PC-3 (cell line): ENCODE results near the gene FAM83D. TPM values are rescaled to one million over a fixed set of nuclear protein-coding genes. Genes with fewer than 3 reads are reported as not detected.

Source experiments
- ATAC-seq: fragments of 200-7000 bp; cut with Tn5 transposase; 2 replicates; pipeline ENCODE4 v1.9.1; 2020; ENCODE audit warnings: mild to moderate bottlenecking, moderate library complexity
- BruUV-seq: library from RNA; stranded (reverse); fragments of 400-500 nt; replicated peaks from 2 replicates; lab custom pipeline; 2021; lab: Mats Ljungman, UMichigan
- CTCF ChIA-PET: fragments of 300-600 bp; sonication (Branson Sonifier 250); formaldehyde crosslinking; loops from one replicate; lab custom pipeline; 2022; ENCODE audit warnings: antibody characterized with exemption; lab: Charles Lee
- POLR2A ChIA-PET: fragments of 300-600 bp; sonication (Branson Sonifier 250); formaldehyde crosslinking; loops from one replicate; lab custom pipeline; 2022; ENCODE audit warnings: antibody characterized with exemption; ENCODE audit not compliant: unreplicated experiment; lab: Charles Lee
- DNase-seq: peaks from one replicate; pipeline ENCODE4 v3.0.0-alpha.2; 2015
- H2AFZ ChIP-seq: fragments of 300-600 bp; sonication (generic); 2 replicates; pipeline ENCODE4 v1.6.0; 2016; ENCODE audit warnings: antibody characterized with exemption, low read length
- H3F3A ChIP-seq: fragments of 300-600 bp; sonication (generic); one replicate; pipeline ENCODE4 v1.6.0; 2017; ENCODE audit warnings: antibody characterized with exemption, low read length, control low read depth, mild to moderate bottlenecking; ENCODE audit not compliant: unreplicated experiment
- H3K27ac ChIP-seq: fragments of 300-600 bp; sonication (generic); 2 replicates; pipeline ENCODE4 v1.5.1; 2016; ENCODE audit warnings: mild to moderate bottlenecking, low read length
- H3K27me3 ChIP-seq: fragments of 300-600 bp; sonication (generic); 2 replicates; pipeline ENCODE4 v1.6.1; 2016; ENCODE audit warnings: low read length, mixed read lengths
- H3K36me3 ChIP-seq: fragments of 300-600 bp; sonication (generic); 2 replicates; pipeline ENCODE4 v1.6.1; 2016; ENCODE audit warnings: low read depth, mixed run types, low read length, mixed read lengths
- H3K4me1 ChIP-seq: fragments of 300-600 bp; sonication (generic); 2 replicates; pipeline ENCODE4 v1.5.1; 2016; ENCODE audit warnings: low read length; ENCODE audit not compliant: insufficient read depth
- H3K4me2 ChIP-seq: fragments of 300-600 bp; sonication (generic); 2 replicates; pipeline ENCODE4 v1.6.0; 2016; ENCODE audit warnings: low read length
- H3K4me3 ChIP-seq: fragments of 300-600 bp; sonication (generic); 2 replicates; pipeline ENCODE4 v1.5.1; 2016; ENCODE audit warnings: mild to moderate bottlenecking, low read length, mixed read lengths
- H3K79me2 ChIP-seq: fragments of 300-600 bp; sonication (generic); 2 replicates; pipeline ENCODE4 v1.6.1; 2017; ENCODE audit warnings: low read length, mixed read lengths
- H3K9ac ChIP-seq: fragments of 300-600 bp; sonication (generic); 2 replicates; pipeline ENCODE4 v1.6.0; 2016; ENCODE audit warnings: mild to moderate bottlenecking, low read length
- H3K9me2 ChIP-seq: fragments of 300-600 bp; sonication (generic); replicated peaks from 2 replicates; pipeline ENCODE4 v1.6.1; 2016; ENCODE audit warnings: mixed run types, low read length, mixed read lengths
- H3K9me3 ChIP-seq: fragments of 300-600 bp; sonication (generic); 2 replicates; pipeline ENCODE4 v1.6.1; 2016; ENCODE audit warnings: low read length, mixed read lengths
- H4K20me1 ChIP-seq: fragments of 300-600 bp; sonication (generic); 2 replicates; pipeline ENCODE4 v1.6.1; 2016; ENCODE audit warnings: low read length, mixed read lengths
- CTCF ChIP-seq: fragments of 300-600 bp; sonication (generic); conservative IDR thresholded peaks from 2 replicates; pipeline ENCODE4 v1.5.1; 2017; ENCODE audit warnings: antibody characterized with exemption, low read depth, mild to moderate bottlenecking, low read length
- EZH2 ChIP-seq: fragments of 300-600 bp; sonication (generic); IDR thresholded peaks from one replicate; pipeline ENCODE4 v1.6.1; 2017; ENCODE audit warnings: antibody characterized with exemption, mild to moderate bottlenecking, low read length; ENCODE audit not compliant: unreplicated experiment
- EZH2phosphoT487 ChIP-seq: fragments of 300-600 bp; sonication (generic); IDR thresholded peaks from 2 replicates; pipeline ENCODE4 v1.6.1; 2018; ENCODE audit warnings: mild to moderate bottlenecking, antibody characterized with exemption, low read length, borderline replicate concordance
- intact Hi-C: fragments of 100-400 bp; cut with micrococcal nuclease; formaldehyde crosslinking; loops from 2 replicates; pipeline ENCODE4 v1.9.0; 2023
- total RNA-seq: library from RNA; depleted of rRNA; stranded (reverse); fragments of >200 nt; gene quantifications from 2 replicates; pipeline ENCODE4 v1.2.3, GENCODE V29; 2014

FAM83D gene
- total RNA-seq, 1 experiment from 2014 or later, result 69.6 TPM

- ChIA-PET POLR2A (no interaction called here), CTCF (no interaction called here)
- H3K4me1 ChIP-seq, result no peaks in the 10 kb centered on the region
- H3K36me3 ChIP-seq, result no peaks in the 10 kb centered on the region
- no TSS peak for BruUV-seq
- no peaks in the 10 kb centered on the region for H4K20me1 ChIP-seq
- no peaks in the 10 kb centered on the region for H3K79me2 ChIP-seq
- TF ChIP-seq EZH2phosphoT487 (no peak), EZH2 (no peak), CTCF (no peak)
- no peaks in the 10 kb centered on the region for H3K27me3 ChIP-seq
- no peaks in the 10 kb centered on the region for H3K9me3 ChIP-seq
- no peak overlapping the region for H3K9ac ChIP-seq
- DNase-seq, result no peak
- no peak overlapping the region for H3K4me2 ChIP-seq
- H3K9me2 ChIP-seq, result no peaks in the 10 kb centered on the region
- ATAC-seq, result no peak
- no peak overlapping the region for H2AFZ ChIP-seq
- H3K4me3 ChIP-seq, result no peak overlapping the region
- intact Hi-C loops, result no loop called here
- no peaks in the 10 kb centered on the region for H3F3A ChIP-seq
- H3K27ac ChIP-seq, result no peak overlapping the region
These were observed 38.0 kb upstream of the FAM83D start for GRCh38 chr20:38888059-38888831.

DNA sequence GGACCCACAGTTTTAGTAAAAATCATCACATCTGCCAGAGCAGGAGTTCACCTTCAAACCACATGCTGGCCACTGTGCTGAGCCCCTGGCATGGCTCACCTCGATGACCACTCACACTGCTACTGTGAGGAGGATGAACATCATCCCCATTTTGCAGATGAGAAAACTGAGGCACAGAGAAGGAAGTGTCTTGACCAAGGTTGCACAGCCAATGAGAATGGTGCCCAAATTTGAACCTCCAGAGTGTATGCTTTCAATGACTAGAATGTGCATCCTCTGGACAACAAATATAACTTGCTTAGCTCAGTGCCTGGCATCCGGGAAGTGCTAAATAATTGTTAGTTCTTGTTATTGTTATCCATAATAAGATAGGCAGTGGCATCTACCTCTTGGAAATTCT is 37.2 kb upstream of the FAM83D start:
- BruUV-seq, result no TSS peak
- Histone ChIP-seq H3K9ac (no peak overlapping the region), H3K9me2 (no peaks in the 10 kb centered on the region), H3K9me3 (no peaks in the 10 kb centered on the region), H3K27me3 (no peaks in the 10 kb centered on the region), H3K79me2 (no peaks in the 10 kb centered on the region), H3K27ac (no peak overlapping the region), H3K4me2 (no peak overlapping the region), H4K20me1 (no peaks in the 10 kb centered on the region), H3F3A (no peaks in the 10 kb centered on the region), H3K36me3 (no peaks in the 10 kb centered on the region), H3K4me3 (no peak overlapping the region), H3K4me1 (peaks cover under 1% of the 10 kb centered on the region; the same call in 1 of the 2 replicates), H2AFZ (no peak overlapping the region)
- intact Hi-C loops, result no loop called here
- CTCF ChIA-PET, result no interaction called here
- no peak for TF ChIP-seq CTCF
- no peak for TF ChIP-seq EZH2phosphoT487
- no peak for TF ChIP-seq EZH2
- DNase-seq, result no peak
- ATAC-seq, result no peak
- POLR2A ChIA-PET, result no interaction called here
